PC-9 (cell line): ENCODE data around the gene DNAJB13.
"Not testable (repeated sequence)": the region's sequence is repeated elsewhere in the genome, so short reads cannot be mapped to it uniquely, and the experiment has no call there.

Experiments used
- CTCF ChIP-seq: fragments of 200-600 bp; sonication (generic); conservative IDR thresholded peaks from 2 replicates; pipeline ENCODE4 v1.6.1; 2017; ENCODE audit warnings: mixed run types, antibody characterized with exemption, mild to moderate bottlenecking, moderate library complexity
- EZH2 ChIP-seq: fragments of 200-600 bp; sonication (generic); IDR thresholded peaks from 2 replicates; pipeline ENCODE4 v1.8.0; 2017; ENCODE audit warnings: antibody characterized with exemption, low read depth

GRCh38 chr11:73985661-73986060, 34.8 kb downstream of the DNAJB13 start:
- TF ChIP-seq CTCF, EZH2: not testable (repeated sequence)
